SU-DHL-6 (cell line): ENCODE measurements around the gene ARHGEF28.

Experiments
- H2AFZ ChIP-seq: fragments of 200-600 bp; sonication (generic); 2 replicates; pipeline ENCODE4 v1.6.1; 2014; ENCODE audit warnings: low read depth, mild to moderate bottlenecking, moderate library complexity, mixed read lengths, antibody characterized with exemption, low read length; ENCODE audit not compliant: severe bottlenecking
- H3F3A ChIP-seq: fragments of 200-600 bp; shearing (Covaris generic); 2 replicates; pipeline ENCODE4 v1.6.0; 2016; ENCODE audit warnings: antibody characterized with exemption, mild to moderate bottlenecking; ENCODE audit not compliant: insufficient read depth
- H3K27ac ChIP-seq: fragments of 200-600 bp; sonication (generic); 2 replicates; pipeline ENCODE4 v1.5.1; 2016; ENCODE audit warnings: low read depth, mild to moderate bottlenecking, low read length, moderate library complexity, mixed read lengths
- H3K27me3 ChIP-seq: fragments of 200-600 bp; sonication (generic), shearing (Covaris generic); 2 replicates; pipeline ENCODE4 v1.6.0; 2014; ENCODE audit warnings: mild to moderate bottlenecking, low read length
- H3K36me3 ChIP-seq: fragments of 200-600 bp; sonication (generic); 2 replicates; pipeline ENCODE4 v1.6.1; 2014; ENCODE audit warnings: mild to moderate bottlenecking, low read length, mixed read lengths
- H3K4me2 ChIP-seq: fragments of 300-600, 200-600 bp; shearing (Covaris generic), sonication (generic); 2 replicates; pipeline ENCODE4 v1.6.0; 2014; ENCODE audit warnings: low read length, low read depth, mild to moderate bottlenecking; ENCODE audit not compliant: poor library complexity, severe bottlenecking
- H3K4me3 ChIP-seq: fragments of 200-600 bp; sonication (generic); 2 replicates; pipeline ENCODE4 v1.5.1; 2014; ENCODE audit warnings: antibody characterized with exemption, low read length, mild to moderate bottlenecking, mixed read lengths; ENCODE audit not compliant: insufficient read depth, poor library complexity, severe bottlenecking
- H3K79me2 ChIP-seq: fragments of 200-600 bp; sonication (generic); 2 replicates; pipeline ENCODE4 v1.6.1; 2014; ENCODE audit warnings: mild to moderate bottlenecking, low read length, moderate library complexity; ENCODE audit not compliant: insufficient read depth
- H3K9ac ChIP-seq: fragments of 200-600 bp; sonication (generic); 2 replicates; pipeline ENCODE4 v1.7.0; 2014; ENCODE audit warnings: mild to moderate bottlenecking, low read length
- H3K9me2 ChIP-seq: fragments of 200-600 bp; sonication (generic); replicated peaks from 2 replicates; pipeline ENCODE4 v1.6.1; 2014; ENCODE audit warnings: low read length; ENCODE audit not compliant: insufficient read depth
- H3K9me3 ChIP-seq: fragments of 200-600 bp; sonication (generic); 2 replicates; pipeline ENCODE4 v1.6.1; 2014; ENCODE audit warnings: low read length, mixed read lengths; ENCODE audit not compliant: insufficient read depth
- H4K20me1 ChIP-seq: fragments of 200-600 bp; sonication (generic); 2 replicates; pipeline ENCODE4 v1.6.1; 2014; ENCODE audit warnings: low read depth, mild to moderate bottlenecking, antibody characterized with exemption, low read length, moderate library complexity, mixed read lengths
- EZH2phosphoT487 ChIP-seq: fragments of 200-600 bp; sonication (generic), shearing (Covaris generic); conservative IDR thresholded peaks from 2 replicates; pipeline ENCODE4 v1.6.1; 2018; ENCODE audit warnings: mild to moderate bottlenecking, antibody characterized with exemption, low read length, moderate library complexity, mixed read lengths
- TF ChIP-seq, protein P1 (sequence below): fragments of 200-600 bp; sonication (generic); IDR thresholded peaks from one replicate; pipeline ENCODE4 v1.5.1; 2017; ENCODE audit warnings: antibody characterized with exemption, mild to moderate bottlenecking, low read length, moderate library complexity; ENCODE audit not compliant: insufficient read depth, poor library complexity, severe bottlenecking

Gene ARHGEF28

DNA sequence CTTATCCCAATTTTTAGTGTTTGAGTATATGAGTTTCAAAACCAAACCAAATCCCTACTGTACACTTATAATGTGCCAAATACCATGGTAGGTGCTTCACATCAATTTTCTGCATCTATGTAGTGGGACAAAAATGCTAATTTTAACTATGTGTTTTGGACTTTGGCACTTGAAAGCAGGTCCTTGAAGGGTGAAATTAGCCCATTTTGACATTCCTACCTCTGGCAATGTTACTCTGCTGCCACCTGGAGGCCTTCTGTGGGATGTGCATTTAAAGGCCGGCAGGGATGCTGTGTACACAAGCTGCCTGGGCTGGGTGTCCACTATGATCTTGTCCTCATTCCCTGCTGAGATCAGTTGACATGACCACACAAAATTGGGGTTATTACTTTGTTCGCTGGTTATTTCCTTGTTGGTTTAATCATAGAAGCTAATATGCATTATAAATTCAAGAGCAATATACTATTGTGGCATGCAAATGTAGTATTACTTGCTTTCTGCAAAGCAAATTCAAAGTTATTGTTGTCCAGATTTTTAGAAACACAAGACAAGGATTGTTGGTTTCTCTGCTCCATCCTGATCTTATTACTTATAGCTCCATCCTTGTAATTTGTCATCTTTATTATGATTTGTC is 166.8 kb downstream of the ARHGEF28 start:
- no peaks in the 10 kb centered on the region for H3K79me2 ChIP-seq
- no peaks in the 10 kb centered on the region for H3K27me3 ChIP-seq
- H3K9me3 ChIP-seq = no peaks in the 10 kb centered on the region
- no peak overlapping the region for H3K4me2 ChIP-seq
- H4K20me1 ChIP-seq = no peaks in the 10 kb centered on the region
- TF ChIP-seq, protein P1, sequence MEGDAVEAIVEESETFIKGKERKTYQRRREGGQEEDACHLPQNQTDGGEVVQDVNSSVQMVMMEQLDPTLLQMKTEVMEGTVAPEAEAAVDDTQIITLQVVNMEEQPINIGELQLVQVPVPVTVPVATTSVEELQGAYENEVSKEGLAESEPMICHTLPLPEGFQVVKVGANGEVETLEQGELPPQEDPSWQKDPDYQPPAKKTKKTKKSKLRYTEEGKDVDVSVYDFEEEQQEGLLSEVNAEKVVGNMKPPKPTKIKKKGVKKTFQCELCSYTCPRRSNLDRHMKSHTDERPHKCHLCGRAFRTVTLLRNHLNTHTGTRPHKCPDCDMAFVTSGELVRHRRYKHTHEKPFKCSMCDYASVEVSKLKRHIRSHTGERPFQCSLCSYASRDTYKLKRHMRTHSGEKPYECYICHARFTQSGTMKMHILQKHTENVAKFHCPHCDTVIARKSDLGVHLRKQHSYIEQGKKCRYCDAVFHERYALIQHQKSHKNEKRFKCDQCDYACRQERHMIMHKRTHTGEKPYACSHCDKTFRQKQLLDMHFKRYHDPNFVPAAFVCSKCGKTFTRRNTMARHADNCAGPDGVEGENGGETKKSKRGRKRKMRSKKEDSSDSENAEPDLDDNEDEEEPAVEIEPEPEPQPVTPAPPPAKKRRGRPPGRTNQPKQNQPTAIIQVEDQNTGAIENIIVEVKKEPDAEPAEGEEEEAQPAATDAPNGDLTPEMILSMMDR = peak; percentile 58
- TF ChIP-seq EZH2phosphoT487 = no peak
- H3K9ac ChIP-seq = no peak overlapping the region
- H3K4me3 ChIP-seq = no peak overlapping the region
- H3F3A ChIP-seq = no peaks in the 10 kb centered on the region
- H3K36me3 ChIP-seq = no peaks in the 10 kb centered on the region
- no peaks in the 10 kb centered on the region for H3K9me2 ChIP-seq
- H2AFZ ChIP-seq = no peak overlapping the region
- H3K27ac ChIP-seq = no peak overlapping the region

DNA sequence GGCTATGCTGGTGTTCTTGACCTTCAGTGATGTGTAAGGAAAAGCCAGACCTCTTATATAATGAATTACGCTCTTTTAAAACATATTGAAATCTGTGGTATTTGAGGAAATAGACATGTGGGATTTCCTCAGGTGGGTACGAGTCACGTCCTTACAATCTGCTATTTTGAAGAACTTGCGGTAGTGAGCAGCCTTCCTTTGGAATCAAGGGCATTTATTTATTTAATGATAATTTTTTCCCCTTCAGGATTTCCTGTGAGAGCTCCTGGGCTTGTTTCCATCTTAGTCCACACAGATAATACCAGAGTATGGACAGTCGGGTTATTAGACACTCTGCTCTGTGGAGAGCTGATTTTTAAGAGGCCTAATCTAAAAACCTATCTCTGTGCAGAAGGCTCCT is 167.9 kb downstream of the ARHGEF28 start:
- Histone ChIP-seq H3K9ac (no peak overlapping the region), H3F3A (no peaks in the 10 kb centered on the region)
- no peak for TF ChIP-seq EZH2phosphoT487
- TF ChIP-seq, protein P1 = no peak

DNA sequence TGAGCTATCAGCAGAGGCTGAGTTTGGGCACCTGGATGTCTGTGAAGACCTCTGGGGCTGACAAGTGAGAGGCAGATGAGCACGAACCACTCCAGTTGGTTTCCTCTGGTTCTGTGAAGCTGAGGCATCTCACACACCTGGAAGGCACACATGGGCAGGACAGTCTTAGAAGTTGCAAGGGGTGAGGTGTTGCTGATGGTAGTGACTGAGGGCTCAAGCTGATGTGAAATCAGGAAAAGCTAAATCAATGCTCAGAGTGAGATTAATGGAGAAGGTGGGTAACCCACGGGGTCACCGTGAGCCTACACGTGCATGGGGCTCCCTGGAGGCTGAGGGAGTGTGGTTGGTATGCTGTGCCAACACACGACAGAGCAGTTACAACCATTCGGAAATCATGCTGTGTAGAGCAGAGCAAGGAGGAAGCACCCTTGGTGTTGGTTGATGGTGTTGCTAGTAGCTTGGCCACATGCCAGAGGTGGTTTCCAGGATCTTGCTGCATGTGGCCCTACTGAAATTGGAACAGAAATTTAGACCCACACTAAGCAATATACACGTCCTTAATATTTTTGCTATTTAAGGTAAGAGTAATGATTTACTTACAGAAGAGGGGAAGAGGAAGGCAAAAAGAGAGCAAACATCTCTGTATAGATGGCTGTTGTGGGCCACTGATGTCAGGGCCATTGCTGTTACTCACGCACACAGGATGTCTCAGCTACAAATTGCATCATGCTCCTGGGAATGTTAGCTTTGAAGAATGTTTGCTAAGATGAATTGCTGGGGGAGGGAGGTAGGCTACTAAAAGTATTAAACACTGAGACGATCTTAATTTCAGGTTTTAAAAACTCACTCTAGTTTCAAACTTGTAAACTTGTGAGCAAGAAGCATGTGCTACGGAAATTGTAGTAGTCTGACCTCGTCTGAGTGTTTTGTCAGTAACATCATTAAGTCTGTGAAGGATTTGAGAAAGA is 170.5 kb downstream of the ARHGEF28 start:
- Histone ChIP-seq H3K36me3 (no peaks in the 10 kb centered on the region), H3K27me3 (no peaks in the 10 kb centered on the region), H2AFZ (no peak overlapping the region), H3K4me2 (no peak overlapping the region), H3K4me3 (no peak overlapping the region), H3F3A (no peaks in the 10 kb centered on the region), H3K9me3 (no peaks in the 10 kb centered on the region), H3K9ac (no peak overlapping the region), H3K79me2 (no peaks in the 10 kb centered on the region), H3K27ac (no peak overlapping the region), H3K9me2 (no peaks in the 10 kb centered on the region), H4K20me1 (no peaks in the 10 kb centered on the region)
- TF ChIP-seq, protein P1 = no peak
- TF ChIP-seq EZH2phosphoT487 = no peak

More for the DNA sequence above, 167.9 kb downstream of the ARHGEF28 start:
- Histone ChIP-seq H3K27me3 (no peaks in the 10 kb centered on the region), H3K79me2 (no peaks in the 10 kb centered on the region), H4K20me1 (no peaks in the 10 kb centered on the region), H2AFZ (no peak overlapping the region), H3K9me2 (no peaks in the 10 kb centered on the region), H3K4me2 (no peak overlapping the region), H3K36me3 (no peaks in the 10 kb centered on the region), H3K4me3 (no peak overlapping the region), H3K9me3 (no peaks in the 10 kb centered on the region), H3K27ac (no peak overlapping the region)
